ENCODE data around the gene MCCD1. TPM values are rescaled to one million over a fixed set of nuclear protein-coding genes. Genes with fewer than 3 reads are reported as not detected.
A peak's percentile ranks its signal among the peaks of the same experiment; 100 is the strongest.

Gene MCCD1
- polyA plus RNA-seq, 1 experiment: not detected

DNA sequence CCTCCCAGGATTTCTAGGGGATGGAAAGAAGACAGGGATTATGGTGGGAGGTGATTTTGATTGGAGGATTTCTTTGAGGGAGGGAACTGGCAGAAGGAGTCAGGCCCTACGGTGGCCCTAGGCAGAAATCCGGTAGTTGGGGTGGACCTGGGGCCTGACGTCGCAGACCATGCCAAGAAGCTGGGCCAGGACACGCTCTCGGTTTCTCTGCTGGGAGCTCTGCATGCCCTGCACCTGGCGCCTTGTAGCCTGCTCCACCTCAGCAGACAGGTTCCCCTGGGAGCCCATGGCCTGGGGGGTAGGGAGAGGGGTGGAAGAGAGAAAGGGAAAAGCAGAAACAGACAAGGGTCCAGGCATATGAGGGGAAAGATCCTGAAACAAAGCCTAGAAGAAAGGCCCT is 16.5 kb downstream of the MCCD1 start:
- no peak overlapping the region for H3K27ac ChIP-seq (ENCODE audit: low read depth, low read length)
- peaks cover 3% of the 10 kb centered on the region; the same call in 1 of the 2 replicates for H3K9me3 ChIP-seq (ENCODE audit: control insufficient read depth, insufficient read depth, low read length)
- TF ChIP-seq, protein P1, sequence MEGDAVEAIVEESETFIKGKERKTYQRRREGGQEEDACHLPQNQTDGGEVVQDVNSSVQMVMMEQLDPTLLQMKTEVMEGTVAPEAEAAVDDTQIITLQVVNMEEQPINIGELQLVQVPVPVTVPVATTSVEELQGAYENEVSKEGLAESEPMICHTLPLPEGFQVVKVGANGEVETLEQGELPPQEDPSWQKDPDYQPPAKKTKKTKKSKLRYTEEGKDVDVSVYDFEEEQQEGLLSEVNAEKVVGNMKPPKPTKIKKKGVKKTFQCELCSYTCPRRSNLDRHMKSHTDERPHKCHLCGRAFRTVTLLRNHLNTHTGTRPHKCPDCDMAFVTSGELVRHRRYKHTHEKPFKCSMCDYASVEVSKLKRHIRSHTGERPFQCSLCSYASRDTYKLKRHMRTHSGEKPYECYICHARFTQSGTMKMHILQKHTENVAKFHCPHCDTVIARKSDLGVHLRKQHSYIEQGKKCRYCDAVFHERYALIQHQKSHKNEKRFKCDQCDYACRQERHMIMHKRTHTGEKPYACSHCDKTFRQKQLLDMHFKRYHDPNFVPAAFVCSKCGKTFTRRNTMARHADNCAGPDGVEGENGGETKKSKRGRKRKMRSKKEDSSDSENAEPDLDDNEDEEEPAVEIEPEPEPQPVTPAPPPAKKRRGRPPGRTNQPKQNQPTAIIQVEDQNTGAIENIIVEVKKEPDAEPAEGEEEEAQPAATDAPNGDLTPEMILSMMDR (IDR thresholded peaks at IDR 0.05; ENCODE audit: low read depth, low read length): no peak
- ChIA-PET CTCF (interaction anchor here (0.5 to 14.1 kb wide), 3 partner anchors 36 to 52 kb away, joined by 3 to 388 read pairs (median 31); partner anchors contain the start of genes LTB and NCR3), POLR2A (interaction anchor here (1.7 to 2.7 kb wide), 2 partner anchors 53 to 282 kb away, joined by 6 to 17 read pairs; partner anchors contain the start of gene HSPA1B)
- no peak overlapping the region; the same call in 1 of the 2 replicates for H3K4me3 ChIP-seq (ENCODE audit: low read depth, low read length)
- H3K27me3 ChIP-seq (ENCODE audit: control insufficient read depth, insufficient read depth, low read length): no peaks in the 10 kb centered on the region
- DNase-seq (ENCODE audit: low read depth, low spot score): no peak

DNA sequence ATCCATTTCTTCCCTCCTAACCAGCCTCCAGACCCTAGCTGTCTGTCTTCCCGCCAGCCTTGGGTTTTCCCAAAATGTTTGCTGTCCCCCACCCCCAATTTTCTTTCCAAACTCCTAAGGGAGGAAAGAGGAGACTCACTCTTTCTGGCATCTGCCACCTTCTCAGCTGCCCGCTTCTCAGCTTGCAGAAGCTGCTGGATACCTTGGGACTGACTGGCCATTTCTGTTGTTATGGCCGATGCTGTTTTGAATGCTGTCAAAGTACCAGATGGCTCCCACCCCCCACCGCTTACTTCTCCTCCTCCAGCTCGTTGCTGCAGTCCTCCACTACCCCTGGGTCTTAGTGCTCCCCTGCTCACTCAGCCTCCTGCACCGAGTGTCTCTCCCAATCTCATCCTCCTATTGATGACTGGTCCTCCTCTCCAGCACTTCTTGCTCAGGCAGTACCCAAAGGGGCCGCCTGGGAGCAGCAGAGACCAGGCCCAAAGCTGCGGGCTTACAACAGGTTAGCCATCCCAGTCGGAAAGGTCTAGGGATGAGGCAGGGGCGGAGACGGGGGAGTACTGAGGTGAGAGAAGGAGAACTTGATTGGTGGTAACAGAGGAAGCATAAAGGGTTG is 17.7 kb downstream of the MCCD1 start, which contains the start of gene ATP6V1G2:
TSS of gene ATP6V1G2 (minus strand) at position 270 of the 619 bp plus-strand sequence. CDS start at position 221, 49 bp downstream.
- peaks cover 3% of the 10 kb centered on the region; the same call in 1 of the 2 replicates for H3K9me3 ChIP-seq (ENCODE audit: control insufficient read depth, insufficient read depth, low read length)
- CTCF ChIA-PET: interaction anchor here (0.6 to 14.1 kb wide), 18 partner anchors 15 to 649 kb away, joined by 3 to 388 read pairs (median 4); partner anchors contain the start of genes EHMT2, GPANK1, LTB and NCR3
- H3K4me3 ChIP-seq (ENCODE audit: low read depth, low read length): peak within 1 kb of the TSS; percentile 75
- peak; percentile 86 for DNase-seq (ENCODE audit: low read depth, low spot score)
- peak within 1 kb of the TSS; percentile 52 for H3K27ac ChIP-seq (ENCODE audit: low read depth, low read length)
- TF ChIP-seq, protein P1 (IDR thresholded peaks at IDR 0.05; ENCODE audit: low read depth, low read length): peak; percentile 99
- no peaks in the 10 kb centered on the region for H3K27me3 ChIP-seq (ENCODE audit: control insufficient read depth, insufficient read depth, low read length)
- POLR2A ChIA-PET: interaction anchor here (0.7 to 2.7 kb wide), 3 partner anchors 20 to 281 kb away, joined by 4 to 17 read pairs (median 6); partner anchors contain the start of gene HSPA1B

DNA sequence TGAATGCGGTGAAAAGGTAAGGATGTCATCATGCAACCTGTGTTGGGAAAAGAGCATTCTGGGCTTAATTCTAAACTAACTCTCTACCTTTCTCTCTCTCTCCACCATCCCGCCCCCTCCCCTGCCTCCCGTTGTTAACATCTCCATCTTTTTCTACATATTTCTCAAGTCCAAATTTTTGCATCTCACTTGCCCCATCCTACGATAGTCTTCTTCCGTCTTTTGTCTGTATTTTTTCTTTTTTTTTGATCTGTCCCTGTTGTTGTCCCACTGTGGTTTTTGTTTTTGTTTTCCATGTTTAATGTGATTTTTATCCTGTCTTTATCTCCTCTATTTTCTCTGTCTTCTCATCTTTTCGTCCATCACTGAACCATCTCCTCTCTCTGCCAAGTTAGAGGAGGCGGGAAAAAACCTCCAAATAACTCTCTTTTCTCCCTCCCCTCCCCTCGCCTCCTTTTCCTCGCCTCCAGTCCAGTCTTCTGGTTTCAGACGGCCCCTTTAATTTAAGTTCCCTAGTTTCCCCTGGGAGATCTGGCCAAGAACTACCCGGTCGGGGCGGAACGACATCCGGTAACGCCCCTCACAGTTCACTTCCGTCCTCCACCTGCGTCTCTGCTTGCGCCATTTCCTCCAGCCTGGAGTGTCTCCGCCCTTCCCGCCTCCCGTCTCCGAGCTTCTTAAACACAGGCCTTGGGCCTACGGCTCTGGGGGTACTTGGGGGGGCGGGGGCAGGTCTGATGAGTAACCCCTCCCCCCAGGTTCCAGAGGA is 18.4 kb downstream of the MCCD1 start, which contains the start of gene NFKBIL1:
TSS of gene NFKBIL1 (plus strand) at position 651 of the 769 bp plus-strand sequence. CDS start at position 738, 87 bp downstream.
- peak within 1 kb of the TSS; percentile 52 for H3K27ac ChIP-seq (ENCODE audit: low read depth, low read length)
- peak within 1 kb of the TSS; percentile 75 for H3K4me3 ChIP-seq (ENCODE audit: low read depth, low read length)
- peak; percentile 94 for DNase-seq (ENCODE audit: low read depth, low spot score)
- H3K27me3 ChIP-seq (ENCODE audit: control insufficient read depth, insufficient read depth, low read length): no peaks in the 10 kb centered on the region
- ChIA-PET CTCF (interaction anchor here (0.6 to 14.1 kb wide), 8 partner anchors 16 to 118 kb away, joined by 3 to 388 read pairs (median 6); partner anchors contain the start of genes GPANK1, LTB and NCR3), POLR2A (interaction anchor here (0.5 to 2.7 kb wide), 6 partner anchors 21 to 795 kb away, joined by 3 to 17 read pairs (median 5); partner anchors contain the start of gene HSPA1B)
- TF ChIP-seq, protein P1 (IDR thresholded peaks at IDR 0.05; ENCODE audit: low read depth, low read length): no peak
- peaks cover 3% of the 10 kb centered on the region; the same call in 1 of the 2 replicates for H3K9me3 ChIP-seq (ENCODE audit: control insufficient read depth, insufficient read depth, low read length)

DNA sequence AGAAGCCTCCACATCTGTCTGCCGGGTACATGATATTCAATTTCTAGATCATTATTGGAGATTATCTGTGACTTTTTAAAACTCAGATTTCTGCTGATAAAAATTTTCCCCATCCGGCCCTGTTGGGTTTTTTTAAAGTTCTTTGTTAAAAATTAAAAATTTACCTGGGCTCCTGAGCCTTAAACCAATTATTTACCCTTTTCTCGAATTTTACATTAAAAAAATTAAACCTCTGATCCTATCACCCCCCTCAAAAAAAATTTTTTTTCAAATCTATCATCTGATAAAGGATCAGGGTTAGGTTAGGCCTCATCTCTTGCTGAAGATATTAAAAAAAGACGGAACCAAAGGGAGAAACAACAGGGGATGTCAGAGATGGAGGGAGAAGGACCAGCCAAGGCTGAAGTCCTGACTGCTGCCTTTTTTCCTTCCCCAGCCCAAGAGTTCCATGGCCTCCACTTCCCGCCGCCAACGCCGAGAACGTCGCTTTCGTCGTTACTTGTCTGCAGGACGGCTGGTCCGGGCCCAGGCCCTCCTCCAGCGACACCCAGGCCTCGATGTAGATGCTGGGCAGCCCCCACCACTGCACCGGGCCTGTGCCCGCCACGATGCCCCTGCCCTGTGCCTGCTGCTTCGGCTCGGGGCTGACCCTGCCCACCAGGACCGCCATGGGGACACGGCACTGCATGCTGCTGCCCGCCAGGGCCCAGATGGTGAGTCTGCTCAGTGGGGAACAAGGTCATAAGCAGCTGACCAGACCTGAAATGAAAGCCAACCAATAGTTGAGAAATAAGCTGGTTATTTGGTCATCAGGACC is 19.2 kb downstream of the MCCD1 start:
- POLR2A ChIA-PET: interaction anchor here (0.6 to 2.7 kb wide), 3 partner anchors 41 to 795 kb away, joined by 4 to 17 read pairs (median 6); no protein-coding TSS in a partner anchor
- CTCF ChIA-PET: interaction anchor here (1.0 to 14.1 kb wide), 4 partner anchors 34 to 62 kb away, joined by 3 to 388 read pairs (median 21); partner anchors contain the start of genes LTB and NCR3
- DNase-seq (ENCODE audit: low read depth, low spot score): no peak

More for the DNA sequence above, 19.2 kb downstream of the MCCD1 start:
- peaks cover 3% of the 10 kb centered on the region; the same call in 1 of the 2 replicates for H3K9me3 ChIP-seq (ENCODE audit: control insufficient read depth, insufficient read depth, low read length)
- H3K27ac ChIP-seq (ENCODE audit: low read depth, low read length): peak overlapping the region; percentile 52
- H3K27me3 ChIP-seq (ENCODE audit: control insufficient read depth, insufficient read depth, low read length): no peaks in the 10 kb centered on the region
- TF ChIP-seq, protein P1 (IDR thresholded peaks at IDR 0.05; ENCODE audit: low read depth, low read length): no peak
- H3K4me3 ChIP-seq (ENCODE audit: low read depth, low read length): peak overlapping the region; percentile 60
